WERI-Rb-1 (cell line): ENCODE results near the gene HOXD9.

ENCODE experiments used
- DNase-seq: peaks from one replicate; pipeline ENCODE4 v3.0.0-alpha.2; 2020
- H3K27ac ChIP-seq: fragments of 250-450 bp; sonication (Bioruptor Pico); 2 replicates; pipeline ENCODE4 v1.5.1; 2020; ENCODE audit warnings: mild to moderate bottlenecking, moderate library complexity
- H3K27me3 ChIP-seq: fragments of 250-450 bp; sonication (Bioruptor Pico); 2 replicates; pipeline ENCODE4 v1.5.1; 2021; ENCODE audit warnings: mild to moderate bottlenecking, low read depth, moderate library complexity; ENCODE audit not compliant: insufficient read depth, severe bottlenecking
- H3K36me3 ChIP-seq: fragments of 250-450 bp; sonication (Bioruptor Pico); 2 replicates; pipeline ENCODE4 v1.5.1; 2020; ENCODE audit warnings: mild to moderate bottlenecking, moderate library complexity
- H3K4me3 ChIP-seq: 2 replicates; pipeline ENCODE4 v1.5.1; 2011; ENCODE audit warnings: low read depth, mild to moderate bottlenecking, control low read depth, low read length
- H3K9me3 ChIP-seq: fragments of 250-450 bp; sonication (Bioruptor Pico); 2 replicates; pipeline ENCODE4 v1.5.1; 2021; ENCODE audit warnings: mild to moderate bottlenecking, moderate library complexity; ENCODE audit not compliant: severe bottlenecking
- CTCF ChIP-seq: IDR thresholded peaks from 2 replicates; pipeline ENCODE4 v1.5.1; 2011; ENCODE audit warnings: low read depth, mild to moderate bottlenecking, control low read depth, inconsistent platforms, low read length

The HOXD9 gene

GRCh38 chr2:176160986-176161824 is 38.7 kb downstream of the HOXD9 start:
- Histone ChIP-seq H3K27ac (no peak overlapping the region), H3K36me3 (no peaks in the 10 kb centered on the region), H3K9me3 (peaks cover 34% of the 10 kb centered on the region), H3K27me3 (peaks cover 96% of the 10 kb centered on the region), H3K4me3 (no peak overlapping the region)
- no peak for DNase-seq
- TF ChIP-seq CTCF = no peak

- H3K27ac ChIP-seq = no peak overlapping the region
- no peaks in the 10 kb centered on the region for H3K36me3 ChIP-seq
- no peak for DNase-seq
- H3K4me3 ChIP-seq = no peak overlapping the region
- H3K27me3 ChIP-seq = peaks cover 96% of the 10 kb centered on the region
- no peak for TF ChIP-seq CTCF
- H3K9me3 ChIP-seq = peaks cover 34% of the 10 kb centered on the region
Measured at GRCh38 chr2:176161825-176162626, 39.5 kb downstream of the HOXD9 start.

- peaks cover 93% of the 10 kb centered on the region for H3K27me3 ChIP-seq
- no peak for TF ChIP-seq CTCF
- H3K36me3 ChIP-seq = no peaks in the 10 kb centered on the region
- no peak overlapping the region for H3K27ac ChIP-seq
- no peak for DNase-seq
- H3K4me3 ChIP-seq = no peak overlapping the region
- H3K9me3 ChIP-seq = peaks cover 34% of the 10 kb centered on the region
Measured at GRCh38 chr2:176162911-176163671, 40.6 kb downstream of the HOXD9 start.

- TF ChIP-seq CTCF = no peak
- no peak for DNase-seq
- Histone ChIP-seq H3K27ac (no peak overlapping the region), H3K36me3 (no peaks in the 10 kb centered on the region), H3K27me3 (peaks cover 90% of the 10 kb centered on the region), H3K9me3 (peaks cover 34% of the 10 kb centered on the region), H3K4me3 (no peak overlapping the region)
Measured at GRCh38 chr2:176163672-176164056, 41.1 kb downstream of the HOXD9 start.

GRCh38 chr2:176164201-176164600 is 41.7 kb downstream of the HOXD9 start:
- Histone ChIP-seq H3K4me3 (no peak overlapping the region), H3K27ac (no peak overlapping the region), H3K36me3 (no peaks in the 10 kb centered on the region), H3K27me3 (peaks cover 91% of the 10 kb centered on the region), H3K9me3 (peaks cover 34% of the 10 kb centered on the region)
- no peak for DNase-seq
- TF ChIP-seq CTCF = no peak
